Adrenal gland (tissue), 12 donors: ENCODE measurements around the gene FXR2. TPM values are rescaled to one million over a fixed set of nuclear protein-coding genes. Genes with fewer than 3 reads are reported as not detected.
"Not testable (repeated sequence)": the region's sequence is repeated elsewhere in the genome, so short reads cannot be mapped to it uniquely, and the experiment has no call there.

Experiments
- DNase-seq, 7 donors: peaks; one replicate each; pipeline ENCODE4 v3.0.0-alpha.2; 2019 to 2020
- H3K27ac ChIP-seq, 5 donors: fragments of 200-600 bp; sonication (generic) in 4 of 5; 1 replicate in 3 of 5; 2 replicates in 2 of 5; pipeline versions ENCODE4 v1.5.1 to v1.8.0; 2016 to 2020; ENCODE audit warnings: mild to moderate bottlenecking in 1 of 5
- H3K27me3 ChIP-seq: fragments of 200-600 bp; 2 replicates; pipeline ENCODE4 v1.8.0; 2021
- H3K36me3 ChIP-seq, 2 donors: fragments of 200-600 bp; replicated peaks in 1 of 2; 1 replicate in 1 of 2; 2 replicates in 1 of 2; pipeline versions ENCODE4 v1.5.1 to v1.8.0; 2018 to 2022
- H3K4me1 ChIP-seq, 2 donors: fragments of 200-600 bp; replicated peaks in 1 of 2; 1 replicate in 1 of 2; 2 replicates in 1 of 2; pipeline versions ENCODE4 v1.5.1 to v1.8.0; 2018 to 2021
- H3K4me3 ChIP-seq, 4 donors: fragments of 200-600 bp; sonication (generic) in 3 of 4; one replicate each; pipeline ENCODE4 v1.5.1; 2016 to 2018
- H3K9me3 ChIP-seq, 3 donors: fragments of 200-600 bp; sonication (generic) in 1 of 3; replicated peaks in 1 of 3; 1 replicate in 2 of 3; 2 replicates in 1 of 3; pipeline versions ENCODE4 v1.5.1 to v1.8.0; 2016 to 2021
- POLR2A ChIP-seq, 2 donors: fragments of 450-650 bp; IDR thresholded peaks; one replicate each; pipeline ENCODE4 v1.6.1; 2017; ENCODE audit warnings: antibody characterized with exemption in 2 of 2, mild to moderate bottlenecking in 2 of 2, moderate library complexity in 1 of 2
- WGBS, 4 donors: extraction: QIAGEN DNeasy Blood & Tissue Kit in 2 of 4; methylation state at CpG; one replicate each; pipeline versions ENCODE4 v1.1.5 to v1.1.7; 2013 to 2017; 5-methylcytosine and 5-hydroxymethylcytosine counted together
- intact Hi-C, 2 donors: fragments of 100-400 bp; cut with DNase I; formaldehyde crosslinking; loops; one replicate each; pipeline versions ENCODE4 v1.14.1 to v1.15.0; 2022 to 2023
- polyA plus RNA-seq, 3 donors: library from polyadenylated mRNA; stranded (reverse); fragments of 200-250 nt in 2 of 3; fragments of 350-450 nt in 1 of 3; fragmentation: Illumina TruSeq in 1 of 3; extraction: RNeasy Lipid Tissue Mini Kit (QIAGEN cat#74804) in 1 of 3; gene quantifications; one replicate each; pipeline ENCODE4 v1.2.3, GENCODE V29; 2013 to 2014
- total RNA-seq, 9 donors: library from RNA; depleted of rRNA in 4 of 9; stranded (reverse); fragments of >200 nt in 4 of 9; fragments of 120-200 nt in 1 of 9; fragmentation: NEBNext Ultra II Directional in 1 of 9; extraction: Animal tissue kit (Norgen Biotek cat#: 25700) in 1 of 9; gene quantifications; one replicate each; pipeline versions ENCODE4 v1.1.0 to v1.2.4, GENCODE V29; 2013 to 2023
- TF ChIP-seq, protein P1 (sequence below), 6 experiments: fragments of 450-650 bp in 4 of 6; fragments of 200-600 bp in 2 of 6; sonication (generic) in 1 of 6; IDR thresholded peaks; 1 replicate in 5 of 6; 2 replicates in 1 of 6; pipeline versions ENCODE4 v1.5.1 to v1.8.0; 2016 to 2021; ENCODE audit warnings: antibody characterized with exemption in 6 of 6, mild to moderate bottlenecking in 2 of 6, moderate library complexity in 1 of 6
- donor health status: healthy with polysubstance abuse.
- donor health status: Bipolar disorder and iron deficiency.
- donor health status: DM: yes; HTN: yes; CAD: no.
- donor health status: DM: no; HTN: no; CAD: no.
- donor health status: DM: no; HTN: no; CAD: no.
- donor health status: DM: yes; HTN: yes; CAD: no.

The FXR2 gene
- total and polyA plus RNA-seq, 12 donors, result 35.6 to 73.1 (median 43.9) TPM

- intact Hi-C loops, result no loop called here
- H3K27me3 ChIP-seq, result no peaks in the 10 kb centered on the region
- DNase-seq, result peak; percentile 95 to 98 (median 98)
- peaks cover 17% of the 10 kb centered on the region in 2 donors for H3K4me1 ChIP-seq
- no peaks in the 10 kb centered on the region for H3K9me3 ChIP-seq
- peak within 1 kb of the TSS; percentile 88 to 99 (median 96) for H3K27ac ChIP-seq
- TF ChIP-seq, protein P1, sequence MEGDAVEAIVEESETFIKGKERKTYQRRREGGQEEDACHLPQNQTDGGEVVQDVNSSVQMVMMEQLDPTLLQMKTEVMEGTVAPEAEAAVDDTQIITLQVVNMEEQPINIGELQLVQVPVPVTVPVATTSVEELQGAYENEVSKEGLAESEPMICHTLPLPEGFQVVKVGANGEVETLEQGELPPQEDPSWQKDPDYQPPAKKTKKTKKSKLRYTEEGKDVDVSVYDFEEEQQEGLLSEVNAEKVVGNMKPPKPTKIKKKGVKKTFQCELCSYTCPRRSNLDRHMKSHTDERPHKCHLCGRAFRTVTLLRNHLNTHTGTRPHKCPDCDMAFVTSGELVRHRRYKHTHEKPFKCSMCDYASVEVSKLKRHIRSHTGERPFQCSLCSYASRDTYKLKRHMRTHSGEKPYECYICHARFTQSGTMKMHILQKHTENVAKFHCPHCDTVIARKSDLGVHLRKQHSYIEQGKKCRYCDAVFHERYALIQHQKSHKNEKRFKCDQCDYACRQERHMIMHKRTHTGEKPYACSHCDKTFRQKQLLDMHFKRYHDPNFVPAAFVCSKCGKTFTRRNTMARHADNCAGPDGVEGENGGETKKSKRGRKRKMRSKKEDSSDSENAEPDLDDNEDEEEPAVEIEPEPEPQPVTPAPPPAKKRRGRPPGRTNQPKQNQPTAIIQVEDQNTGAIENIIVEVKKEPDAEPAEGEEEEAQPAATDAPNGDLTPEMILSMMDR (IDR thresholded peaks at IDR 0.05), result no peak
- peak; percentile 50 to 86 for TF ChIP-seq POLR2A (IDR thresholded peaks at IDR 0.05)
- 0 to 1% (median 0%) methylated on average over 11 to 54 of the region's 54 CpGs for WGBS, 4 donors
- H3K4me3 ChIP-seq, result peak within 1 kb of the TSS; percentile 37 to 99 (median 94)
- H3K36me3 ChIP-seq, result no peaks in the 10 kb centered on the region
These were observed 12.8 kb upstream of the FXR2 start, which contains the start of gene SAT2 for GRCh38 chr17:7627250-7628121. Gene SAT2 (minus strand): TSS chr17:7627821. CDS start chr17:7627635, 186 bp downstream.

GRCh38 chr17:7626956-7627249 lies 12.2 kb upstream of the FXR2 start:
- intact Hi-C loops, result no loop called here
- Histone ChIP-seq H3K27ac (peak overlapping the region; percentile 88 to 99 (median 96)), H3K9me3 (no peaks in the 10 kb centered on the region), H3K4me3 (peak overlapping the region in 3 of 4 donors; percentile 91 to 99 (median 97)), H3K36me3 (no peaks in the 10 kb centered on the region), H3K27me3 (no peaks in the 10 kb centered on the region), H3K4me1 (peaks cover 17% of the 10 kb centered on the region in 2 donors)
- 6 to 14% (median 8%) methylated on average over 6 of the region's 6 CpGs for WGBS, 4 donors
- no peak for DNase-seq
- TF ChIP-seq, protein P1 (IDR thresholded peaks at IDR 0.05), result no peak
- no peak for TF ChIP-seq POLR2A (IDR thresholded peaks at IDR 0.05)

DNA sequence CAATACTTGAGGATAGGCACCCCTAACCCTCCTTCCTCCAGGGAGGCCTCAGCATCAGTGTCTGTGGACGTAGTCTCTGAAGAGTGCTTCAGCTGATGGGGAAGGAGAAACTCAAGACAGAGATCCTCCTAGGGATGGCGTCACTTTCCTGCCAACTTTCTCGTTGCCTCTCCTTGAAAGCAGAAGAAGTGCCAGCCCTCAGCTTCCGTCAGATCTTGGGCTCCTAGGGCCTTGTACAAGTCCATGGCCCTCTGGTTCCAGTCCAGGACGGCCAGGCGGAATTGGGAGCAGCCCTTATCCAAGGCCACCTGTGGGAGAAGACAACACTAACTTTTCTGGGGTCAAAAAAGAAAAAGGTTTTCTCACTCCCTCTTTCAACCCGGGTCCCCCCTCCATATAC lies 11.6 kb upstream of the FXR2 start:
- intact Hi-C loops, result no loop called here
- 30 to 41% (median 39%) methylated on average over 7 of the region's 7 CpGs for WGBS, 4 donors
- TF ChIP-seq, protein P1 (IDR thresholded peaks at IDR 0.05), result no peak
- peak in 1 of 2 donors; percentile 27 for TF ChIP-seq POLR2A (IDR thresholded peaks at IDR 0.05)
- no peaks in the 10 kb centered on the region for H3K36me3 ChIP-seq
- peak overlapping the region; percentile 88 to 99 (median 96) for H3K27ac ChIP-seq
- peak overlapping the region in 2 of 4 donors; percentile 97 to 99 for H3K4me3 ChIP-seq
- no peaks in the 10 kb centered on the region for H3K27me3 ChIP-seq
- no peaks in the 10 kb centered on the region for H3K9me3 ChIP-seq
- peaks cover 17% of the 10 kb centered on the region in 2 donors for H3K4me1 ChIP-seq
- DNase-seq, result peak; percentile 47 to 76 (median 70)

GRCh38 chr17:7625749-7626148 lies 11.1 kb upstream of the FXR2 start:
- DNase-seq, H3K27me3 ChIP-seq, H3K36me3 ChIP-seq, H3K9me3 ChIP-seq, H3K27ac ChIP-seq, H3K4me3 ChIP-seq, intact Hi-C loops: not testable (repeated sequence)
- peaks cover 17% of the 10 kb centered on the region in 2 donors for H3K4me1 ChIP-seq
- WGBS, 4 donors, result 92 to 95% (median 95%) methylated on average over 16 of the region's 16 CpGs
